Measurements from ENCODE around the gene ZDHHC20.

The ZDHHC20 gene

DNA sequence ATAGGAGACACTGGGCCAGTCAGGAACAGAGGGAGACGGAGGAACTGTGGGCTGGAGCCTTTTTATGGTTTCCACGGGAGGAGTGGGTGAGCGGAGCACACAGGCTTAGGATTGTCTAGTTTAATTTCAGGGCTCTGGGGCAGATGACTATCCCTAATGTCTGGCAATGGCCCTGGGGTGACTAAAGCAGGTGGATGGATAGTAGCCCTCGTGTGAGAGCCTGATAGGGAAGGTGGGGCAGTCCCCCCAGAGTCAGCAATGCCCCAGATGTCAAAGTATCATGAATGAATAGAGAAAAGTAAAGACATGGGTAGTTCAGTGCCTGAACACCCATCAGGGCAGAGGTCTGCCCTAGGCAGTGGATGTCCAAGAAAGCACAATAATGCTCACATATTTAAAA is 94.2 kb downstream of the ZDHHC20 start:
- in situ Hi-C loops (cut with MboI; ENCODE audit: low sequenced_read_pairs) = no loop called here

DNA sequence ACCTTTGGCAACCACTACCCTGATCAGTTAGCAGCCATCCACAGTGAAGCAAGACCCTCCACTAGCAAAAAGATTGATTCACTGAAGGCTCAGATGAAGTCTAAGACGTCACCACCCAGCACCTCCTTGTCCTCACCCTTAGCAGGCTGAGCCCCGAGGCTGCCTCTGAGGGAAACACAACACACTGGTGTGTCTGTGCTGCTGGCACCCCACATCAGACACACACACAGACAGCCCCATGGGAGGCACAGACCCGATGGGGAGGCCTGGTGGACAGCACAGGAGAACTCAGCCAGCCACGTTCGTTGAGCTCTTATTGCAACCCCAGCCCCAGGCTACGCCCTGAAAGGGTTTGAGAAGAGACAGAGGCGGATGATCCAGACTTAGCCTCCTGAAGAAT is 94.7 kb downstream of the ZDHHC20 start:
- in situ Hi-C loops (cut with MboI; ENCODE audit: low sequenced_read_pairs) = no loop called here

DNA sequence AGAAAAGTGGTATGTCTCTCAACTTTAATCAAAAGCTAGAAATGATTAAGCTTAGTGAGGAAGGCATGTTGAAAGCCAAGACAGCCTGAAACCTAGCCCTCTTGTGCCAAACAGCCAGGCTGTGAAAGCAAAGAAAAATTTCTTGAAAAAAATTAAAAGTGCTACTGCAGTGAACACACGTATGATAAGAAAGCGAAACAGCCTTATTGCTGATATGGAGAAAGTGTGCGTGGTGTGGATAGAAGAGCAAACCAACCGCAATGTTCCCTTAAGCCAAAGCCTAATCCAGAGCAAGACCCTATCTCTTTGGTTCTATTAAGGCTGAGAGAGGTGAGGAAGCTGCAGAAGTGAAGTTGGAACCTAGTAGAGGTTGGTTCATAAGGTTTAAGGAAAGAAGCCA is 96.4 kb downstream of the ZDHHC20 start:
- in situ Hi-C loops (cut with MboI; ENCODE audit: low sequenced_read_pairs) = no loop called here

DNA sequence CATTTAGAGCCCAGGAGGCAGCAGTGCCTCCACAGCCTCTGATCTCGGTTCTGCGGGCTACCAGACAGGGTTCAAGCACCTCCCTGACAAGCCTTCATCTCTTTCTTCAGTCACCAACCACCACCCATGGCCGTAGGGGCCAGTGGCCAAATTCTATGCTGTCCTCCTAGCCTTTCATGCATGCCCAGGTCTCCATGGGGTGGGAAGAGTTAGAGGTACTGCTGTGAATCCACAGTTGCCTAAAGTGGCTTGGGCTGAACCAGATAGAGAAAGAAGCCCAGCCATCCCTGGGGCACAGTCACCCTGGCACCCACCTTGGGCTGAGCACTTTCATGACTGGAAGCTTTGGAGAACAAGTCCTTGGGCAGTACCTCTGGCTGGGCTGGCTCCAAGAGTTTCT is 97.4 kb downstream of the ZDHHC20 start:
- in situ Hi-C loops (cut with MboI; ENCODE audit: low sequenced_read_pairs) = no loop called here

GRCh38 chr13:21361123-21361522 is 98.0 kb downstream of the ZDHHC20 start:
- in situ Hi-C loops (cut with MboI; ENCODE audit: low sequenced_read_pairs) = no loop called here

DNA sequence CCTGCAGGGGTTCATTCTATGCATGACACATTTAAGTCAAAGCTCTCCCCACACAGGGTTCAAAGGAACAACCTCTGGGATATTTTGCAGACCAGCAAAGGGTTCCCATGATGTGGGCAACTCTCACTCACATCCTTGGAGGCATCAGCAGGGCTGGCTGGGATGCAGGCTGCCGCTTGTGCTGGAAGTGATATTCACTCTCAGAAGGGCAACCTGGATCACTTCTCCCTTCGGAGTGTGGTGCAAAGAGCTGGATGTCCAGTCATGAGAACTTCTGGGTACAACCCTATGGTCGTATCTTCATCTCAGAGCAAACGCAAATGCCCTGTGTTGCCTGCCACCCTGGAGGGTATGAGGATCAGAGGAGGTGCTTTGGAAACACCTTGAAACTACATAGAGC is 98.6 kb downstream of the ZDHHC20 start:
- in situ Hi-C loops (cut with MboI; ENCODE audit: low sequenced_read_pairs) = no loop called here

GRCh38 chr13:21359855-21360254 is 99.2 kb downstream of the ZDHHC20 start:
- in situ Hi-C loops (cut with MboI; ENCODE audit: low sequenced_read_pairs) = no loop called here

DNA sequence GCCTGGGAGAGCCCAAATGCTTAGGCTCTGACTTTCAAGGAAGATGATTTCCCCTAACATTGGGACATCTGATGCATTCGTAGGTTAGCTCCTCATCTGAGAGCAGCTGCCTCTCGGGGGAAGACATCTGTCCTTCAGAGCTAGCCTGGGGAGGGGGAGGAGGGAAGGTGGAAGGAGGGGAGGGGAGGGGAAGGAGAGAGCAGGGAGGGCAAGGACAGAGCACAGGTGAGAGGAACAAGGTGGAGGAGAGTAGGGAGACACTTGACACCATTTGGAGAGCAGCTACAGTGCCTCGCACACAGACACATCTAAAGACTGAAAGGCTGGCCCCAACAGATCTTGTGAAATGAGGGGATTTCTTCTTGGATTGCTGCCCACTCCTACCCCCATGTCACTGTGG is 103.8 kb downstream of the ZDHHC20 start:
- in situ Hi-C loops (cut with MboI; ENCODE audit: low sequenced_read_pairs) = no loop called here

- in situ Hi-C loops (cut with MboI; ENCODE audit: low sequenced_read_pairs) = no loop called here
Observed at GRCh38 chr13:21354721-21355120, 104.4 kb downstream of the ZDHHC20 start.

DNA sequence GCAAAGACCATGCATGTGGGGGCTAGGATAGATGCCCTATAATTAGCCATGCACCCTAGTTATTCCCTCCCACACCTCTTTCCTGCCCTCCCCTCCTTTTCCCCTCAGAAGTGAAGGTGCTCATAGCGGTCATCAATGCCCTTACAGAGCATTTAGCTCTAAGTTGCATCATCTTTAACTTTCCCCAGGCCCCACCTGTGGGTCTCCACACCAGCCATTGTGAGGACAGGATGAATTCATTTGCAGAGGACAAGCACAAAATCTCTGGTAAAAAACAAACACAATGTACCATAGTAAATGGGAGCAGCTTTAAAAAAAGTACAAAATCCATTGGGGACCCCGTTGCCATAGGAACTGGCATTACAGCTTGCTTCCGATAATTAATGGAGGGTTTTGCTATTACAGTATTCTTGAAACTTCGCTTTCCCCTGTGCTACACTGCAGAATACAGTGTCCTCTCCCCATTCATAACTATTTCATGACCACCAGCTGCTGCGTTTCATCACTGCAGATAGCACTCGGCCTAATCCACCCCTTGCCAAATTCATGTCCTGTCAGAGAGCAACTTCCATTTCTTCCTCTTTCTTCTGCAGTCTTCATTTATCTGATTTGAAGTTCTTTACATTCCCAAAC is 110.5 kb downstream of the ZDHHC20 start:
- in situ Hi-C loops (cut with MboI; ENCODE audit: low sequenced_read_pairs) = no loop called here

GRCh38 chr13:21347753-21348318 is 111.3 kb downstream of the ZDHHC20 start:
- in situ Hi-C loops (cut with MboI; ENCODE audit: low sequenced_read_pairs) = no loop called here

DNA sequence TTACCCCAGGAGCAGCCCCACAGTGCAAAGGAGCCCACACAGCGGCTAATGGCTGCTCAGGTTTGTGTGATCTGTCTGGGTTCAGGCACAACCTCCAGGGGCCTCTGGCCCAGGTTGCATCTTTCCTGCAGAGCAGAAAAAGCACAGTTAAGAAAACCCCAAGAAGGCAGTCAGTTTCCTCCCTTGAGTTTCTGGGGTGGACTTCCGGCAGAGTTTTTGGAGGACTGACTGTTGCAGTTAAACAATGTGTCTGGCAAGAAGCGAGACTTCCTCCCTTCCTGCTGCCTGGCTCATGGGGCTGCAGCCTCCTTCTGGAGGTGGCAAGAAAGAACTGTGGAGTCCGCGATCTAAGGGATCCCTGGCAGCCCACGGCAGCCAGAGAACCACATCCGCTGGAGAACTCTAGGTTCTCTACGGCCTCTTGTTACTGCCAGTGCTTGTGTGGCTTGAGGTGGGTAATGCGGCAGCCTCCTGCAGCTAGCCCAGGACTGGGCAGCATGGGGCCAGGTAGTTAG is 114.4 kb downstream of the ZDHHC20 start:
- in situ Hi-C loops (cut with MboI; ENCODE audit: low sequenced_read_pairs) = no loop called here

GRCh38 chr13:21343659-21344058 is 115.4 kb downstream of the ZDHHC20 start:
- in situ Hi-C loops (cut with MboI; ENCODE audit: low sequenced_read_pairs) = no loop called here

GRCh38 chr13:21342699-21343442 is 116.2 kb downstream of the ZDHHC20 start:
- in situ Hi-C loops (cut with MboI; ENCODE audit: low sequenced_read_pairs) = no loop called here

- in situ Hi-C loops (cut with MboI; ENCODE audit: low sequenced_read_pairs) = no loop called here
Observed at GRCh38 chr13:21341637-21342422, 117.3 kb downstream of the ZDHHC20 start.

DNA sequence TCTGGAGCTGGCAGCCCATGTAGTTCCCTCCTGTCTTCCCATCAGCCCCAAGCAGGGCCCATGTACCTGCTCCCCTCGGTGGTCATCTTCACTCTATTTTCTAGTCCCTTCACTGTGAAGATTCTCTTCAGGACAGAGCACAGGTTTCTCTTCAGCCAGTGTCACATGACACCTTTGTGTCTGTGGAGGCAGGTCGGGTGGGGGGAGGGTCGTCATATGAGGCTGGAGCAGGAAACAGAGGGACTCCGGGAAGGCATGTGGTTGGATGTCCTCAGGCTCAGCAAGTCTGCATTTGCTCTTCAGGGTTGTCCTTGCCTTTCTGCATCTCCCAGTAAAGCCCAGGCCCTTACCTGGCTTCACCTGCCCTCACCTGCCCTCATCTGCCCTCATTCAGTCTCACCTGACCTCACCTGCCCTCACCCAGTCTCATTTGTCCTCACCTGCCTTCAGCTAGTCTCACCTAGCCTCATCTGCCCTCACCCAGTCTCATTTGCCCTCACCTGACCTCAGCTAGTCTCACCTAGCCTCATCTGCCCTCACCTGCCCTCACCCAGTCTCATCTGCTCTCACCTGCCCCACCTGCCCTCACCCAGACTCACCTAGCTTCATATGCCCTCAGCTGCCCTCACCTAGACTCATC is 120.3 kb downstream of the ZDHHC20 start:
- in situ Hi-C loops (cut with MboI; ENCODE audit: low sequenced_read_pairs) = no loop called here

GRCh38 chr13:21338156-21338555 is 120.9 kb downstream of the ZDHHC20 start:
- in situ Hi-C loops (cut with MboI; ENCODE audit: low sequenced_read_pairs) = no loop called here

GRCh38 chr13:21336609-21337349 is 122.3 kb downstream of the ZDHHC20 start:
- in situ Hi-C loops (cut with MboI; ENCODE audit: low sequenced_read_pairs) = no loop called here

DNA sequence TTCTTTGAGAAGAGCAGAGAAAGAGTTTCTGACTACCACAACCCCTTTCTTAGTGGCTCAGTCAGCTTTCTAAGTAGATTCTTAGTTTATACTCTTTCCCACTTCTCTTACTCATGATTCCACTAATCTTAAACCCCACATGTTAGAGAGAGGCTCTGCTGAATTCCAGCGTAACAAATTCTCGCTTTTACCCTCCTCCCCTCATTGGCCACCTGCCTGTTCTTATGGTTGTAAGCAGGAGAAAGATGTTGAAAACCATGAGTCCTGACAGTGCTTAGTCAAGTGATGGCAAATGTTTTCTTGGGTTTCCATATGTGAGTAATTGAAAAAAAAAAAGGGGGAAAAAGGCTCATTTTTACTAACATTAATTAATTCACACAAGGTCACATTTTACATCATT is 125.9 kb downstream of the ZDHHC20 start:
- in situ Hi-C loops (cut with MboI; ENCODE audit: low sequenced_read_pairs) = no loop called here
